ENCODE data around the gene C5orf58.

The C5orf58 gene

GRCh38 chr5:170261528-170262043 lies 28.8 kb downstream of the C5orf58 start:
- TF ChIP-seq CTCF (IDR thresholded peaks at IDR 0.05), result no peak

- no peak for TF ChIP-seq CTCF (IDR thresholded peaks at IDR 0.05)
These were observed 29.6 kb downstream of the C5orf58 start for GRCh38 chr5:170262061-170263045.

GRCh38 chr5:170263906-170264305 lies 31.1 kb downstream of the C5orf58 start:
- TF ChIP-seq CTCF (IDR thresholded peaks at IDR 0.05), result no peak

- no peak for TF ChIP-seq CTCF (IDR thresholded peaks at IDR 0.05)
These were observed 32.7 kb downstream of the C5orf58 start for GRCh38 chr5:170265522-170265921.

GRCh38 chr5:170266570-170267381 lies 34.0 kb downstream of the C5orf58 start:
- no peak for TF ChIP-seq CTCF (IDR thresholded peaks at IDR 0.05)

GRCh38 chr5:170267431-170268152 lies 34.8 kb downstream of the C5orf58 start:
- TF ChIP-seq CTCF (IDR thresholded peaks at IDR 0.05), result peak; percentile 89

- TF ChIP-seq CTCF (IDR thresholded peaks at IDR 0.05), result peak; percentile 10; the same call in 1 of the 2 replicates
These were observed 35.4 kb downstream of the C5orf58 start for GRCh38 chr5:170268153-170268689.
